ENCODE data around the gene CAMK1.

Gene CAMK1

DNA sequence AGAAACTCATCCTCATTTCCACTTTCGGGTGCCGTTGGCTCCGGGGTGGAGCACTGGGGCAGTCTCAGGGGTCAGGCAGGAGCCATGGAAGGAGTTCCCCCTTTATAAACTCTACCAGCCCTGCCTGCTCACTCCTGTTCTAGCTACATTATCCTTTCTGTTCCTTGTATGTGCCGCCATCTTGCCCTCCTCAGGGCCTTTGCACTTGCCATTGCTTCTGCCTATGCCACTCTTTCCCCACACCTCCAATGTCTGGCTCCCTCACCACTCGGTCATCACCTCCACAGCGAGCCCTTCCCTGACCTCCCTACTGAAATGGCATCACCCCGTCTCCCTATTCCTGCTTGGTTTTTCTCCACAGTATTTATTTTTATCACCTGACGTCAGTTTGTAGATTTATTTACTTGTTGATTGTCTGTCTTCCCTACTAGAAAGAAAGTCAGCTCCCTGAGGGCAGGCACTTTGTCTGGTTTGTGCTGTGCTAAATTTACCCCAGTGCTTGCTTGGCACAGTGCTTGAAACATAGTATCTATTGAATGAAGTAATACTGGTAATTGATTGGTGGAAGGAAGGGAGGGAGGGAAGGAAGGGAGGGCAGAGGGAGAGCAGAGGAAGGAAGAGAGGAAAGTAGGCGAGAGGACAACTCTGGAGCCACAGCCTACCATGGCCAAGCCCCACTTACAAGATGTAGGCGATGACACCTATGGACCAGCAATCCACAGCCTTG lies 8.8 kb downstream of the CAMK1 start:
- DNase-seq (ENCODE audit: extremely low read depth, insufficient read length): no peak
- no peaks in the 10 kb centered on the region for H3K27me3 ChIP-seq (replicated peaks; ENCODE audit: control insufficient read depth, insufficient read depth, low read length)
- peaks cover 11% of the 10 kb centered on the region for H3K36me3 ChIP-seq (ENCODE audit: control insufficient read depth, insufficient read depth, low read length)
- no peak for TF ChIP-seq CTCF (IDR thresholded peaks at IDR 0.05; ENCODE audit: insufficient read depth, low read length, poor library complexity, severe bottlenecking)
- H3K4me3 ChIP-seq (replicated peaks; ENCODE audit: low read depth, low read length): no peak overlapping the region

DNA sequence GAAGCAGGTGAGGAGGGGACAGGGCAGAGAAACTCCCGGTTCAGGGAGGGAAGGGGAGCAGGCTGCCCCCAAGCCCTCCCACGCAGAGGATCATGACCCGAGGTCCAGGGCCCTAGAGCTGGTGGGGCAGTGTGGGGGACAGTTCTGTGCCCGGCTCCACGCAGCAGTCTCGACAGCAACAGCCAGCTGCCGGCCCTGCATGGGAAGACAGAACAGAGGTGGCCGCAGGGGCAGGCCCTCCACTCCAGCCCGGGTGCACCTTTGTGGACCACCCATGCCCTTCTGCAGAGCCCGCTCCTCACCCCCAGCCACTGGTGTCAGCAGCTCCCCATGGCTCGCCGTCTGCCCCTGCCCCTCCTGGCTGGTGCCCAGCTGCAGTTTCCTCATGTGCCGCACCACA lies 12.3 kb downstream of the CAMK1 start:
- no peak for TF ChIP-seq CTCF (IDR thresholded peaks at IDR 0.05; ENCODE audit: insufficient read depth, low read length, poor library complexity, severe bottlenecking)
- Histone ChIP-seq H3K36me3 (ENCODE audit: control insufficient read depth, insufficient read depth, low read length) (peaks cover 15% of the 10 kb centered on the region), H3K27me3 (replicated peaks; ENCODE audit: control insufficient read depth, insufficient read depth, low read length) (no peaks in the 10 kb centered on the region), H3K4me3 (replicated peaks; ENCODE audit: low read depth, low read length) (no peak overlapping the region)
- DNase-seq (ENCODE audit: extremely low read depth, insufficient read length): no peak

DNA sequence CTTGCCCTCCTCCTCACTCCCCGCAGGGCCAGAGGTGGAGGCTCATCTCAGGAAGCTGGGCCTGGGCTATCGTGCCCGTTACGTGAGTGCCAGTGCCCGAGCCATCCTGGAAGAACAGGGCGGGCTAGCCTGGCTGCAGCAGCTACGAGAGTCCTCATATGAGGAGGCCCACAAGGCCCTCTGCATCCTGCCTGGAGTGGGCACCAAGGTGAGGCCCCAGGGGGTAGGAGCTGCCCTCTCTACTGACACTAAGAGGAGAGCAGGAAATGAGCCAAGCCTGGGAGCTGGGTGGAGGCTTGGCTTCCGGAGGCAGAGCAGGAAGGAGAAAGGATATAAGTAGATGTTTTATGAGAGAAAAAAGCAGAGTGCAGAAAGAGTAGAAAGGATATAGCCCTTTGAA lies 15.1 kb downstream of the CAMK1 start:
- Histone ChIP-seq H3K27me3 (replicated peaks; ENCODE audit: control insufficient read depth, insufficient read depth, low read length) (no peaks in the 10 kb centered on the region), H3K4me3 (replicated peaks; ENCODE audit: low read depth, low read length) (no peak overlapping the region), H3K36me3 (ENCODE audit: control insufficient read depth, insufficient read depth, low read length) (peaks cover 15% of the 10 kb centered on the region)
- no peak for TF ChIP-seq CTCF (IDR thresholded peaks at IDR 0.05; ENCODE audit: insufficient read depth, low read length, poor library complexity, severe bottlenecking)
- no peak for DNase-seq (ENCODE audit: extremely low read depth, insufficient read length)

DNA sequence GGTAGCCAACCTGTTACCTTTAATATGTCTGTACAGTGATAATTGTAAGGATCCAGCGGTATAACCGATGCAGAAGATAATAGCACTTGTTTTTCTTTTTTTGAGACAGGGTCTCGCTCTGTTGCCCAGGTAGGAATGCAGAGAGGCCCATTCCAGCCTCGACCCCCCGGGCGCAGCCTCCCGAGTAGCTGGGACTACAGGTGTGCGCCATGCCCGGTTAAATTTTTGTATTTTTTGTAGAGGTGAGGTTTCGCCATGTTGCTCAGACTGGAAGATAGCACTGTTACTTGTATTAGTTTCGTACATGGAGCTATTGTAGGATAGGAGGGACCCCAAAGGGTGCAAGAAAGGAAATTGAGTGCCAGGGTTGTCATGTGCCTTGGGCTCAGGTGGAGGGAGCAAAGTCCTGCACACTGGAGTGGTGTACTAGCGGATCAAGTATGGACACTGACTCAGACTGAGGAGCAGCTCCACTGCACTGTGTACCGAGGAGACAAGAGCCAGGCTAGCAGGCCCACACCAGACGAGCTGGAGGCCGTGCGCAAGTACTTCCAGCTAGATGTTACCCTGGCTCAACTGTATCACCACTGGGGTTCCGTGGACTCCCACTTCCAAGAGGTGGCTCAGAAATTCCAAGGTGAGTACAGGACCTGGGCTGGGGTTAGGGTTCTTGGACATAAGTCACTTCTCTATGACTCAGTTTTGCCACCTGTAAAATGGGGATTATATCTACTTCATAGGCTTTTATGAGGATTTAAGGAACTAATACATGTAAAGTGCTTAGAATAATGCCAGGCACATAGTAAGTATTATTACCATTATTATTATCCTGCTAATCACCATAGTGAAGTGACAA lies 19.0 kb downstream of the CAMK1 start:
- Histone ChIP-seq H3K36me3 (ENCODE audit: control insufficient read depth, insufficient read depth, low read length) (peaks cover 18% of the 10 kb centered on the region), H3K4me3 (replicated peaks; ENCODE audit: low read depth, low read length) (peak overlapping the region; percentile 86), H3K27me3 (replicated peaks; ENCODE audit: control insufficient read depth, insufficient read depth, low read length) (no peaks in the 10 kb centered on the region)
- no peak for TF ChIP-seq CTCF (IDR thresholded peaks at IDR 0.05; ENCODE audit: insufficient read depth, low read length, poor library complexity, severe bottlenecking)
- DNase-seq (ENCODE audit: extremely low read depth, insufficient read length): peak; percentile 40

DNA sequence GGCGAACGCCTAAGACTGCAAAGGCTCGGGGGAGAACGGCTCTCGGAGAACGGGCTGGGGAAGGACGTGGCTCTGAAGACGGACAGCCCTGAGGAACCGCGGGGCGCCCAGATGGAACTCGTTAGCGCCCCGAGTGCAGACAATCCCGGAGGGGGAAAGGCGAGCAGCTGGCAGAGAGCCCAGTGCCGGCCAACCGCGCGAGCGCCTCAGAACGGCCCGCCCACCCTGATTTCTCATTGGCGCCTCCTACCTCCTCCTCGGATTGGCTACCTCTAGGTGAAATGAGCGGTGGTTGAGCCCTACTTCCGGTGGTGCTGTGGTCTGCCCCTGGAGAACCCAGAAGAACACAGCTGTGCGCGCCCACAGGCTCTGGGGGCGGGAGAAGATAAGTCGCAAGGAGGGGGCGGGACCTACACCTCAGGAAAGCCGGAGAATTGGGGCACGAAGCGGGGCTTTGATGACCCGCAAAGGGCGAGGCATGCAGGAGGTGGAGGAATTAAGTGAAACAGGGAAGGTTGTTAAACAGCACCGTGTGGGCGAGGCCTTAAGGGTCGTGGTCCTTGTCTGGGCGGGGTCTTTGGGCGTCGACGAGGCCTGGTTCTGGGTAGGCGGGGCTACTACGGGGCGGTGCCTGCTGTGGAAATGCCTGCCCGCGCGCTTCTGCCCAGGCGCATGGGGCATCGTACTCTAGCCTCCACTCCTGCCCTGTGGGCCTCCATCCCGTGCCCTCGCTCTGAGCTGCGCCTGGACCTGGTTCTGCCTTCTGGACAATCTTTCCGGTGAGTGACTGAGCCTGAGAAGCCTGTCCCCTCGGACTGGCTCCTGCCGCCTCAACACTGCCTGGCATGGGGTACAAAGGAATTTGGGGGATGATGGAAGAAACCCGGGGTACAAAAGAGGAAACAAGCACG lies 19.8 kb downstream of the CAMK1 start, which contains the start of gene OGG1:
TSS of gene OGG1 (plus strand) at position 308 of the 911 bp plus-strand sequence. CDS start at position 643, 335 bp downstream.
- H3K4me3 ChIP-seq (replicated peaks; ENCODE audit: low read depth, low read length): peak within 1 kb of the TSS; percentile 86
- DNase-seq (ENCODE audit: extremely low read depth, insufficient read length): peak; percentile 93
- peaks cover 25% of the 10 kb centered on the region for H3K36me3 ChIP-seq (ENCODE audit: control insufficient read depth, insufficient read depth, low read length)
- no peak for TF ChIP-seq CTCF (IDR thresholded peaks at IDR 0.05; ENCODE audit: insufficient read depth, low read length, poor library complexity, severe bottlenecking)
- no peaks in the 10 kb centered on the region for H3K27me3 ChIP-seq (replicated peaks; ENCODE audit: control insufficient read depth, insufficient read depth, low read length)
